ENCODE results near the gene MAP1S.
A peak's percentile ranks its signal among the peaks of the same experiment; 100 is the strongest.

Gene MAP1S

GRCh38 chr19:17718947-17719711 lies at the start of gene MAP1S:
TSS of gene MAP1S (plus strand) at chr19:17719480. CDS start at chr19:17719503, 23 bp downstream.
- peak within 1 kb of the TSS; percentile 76 for H3K4me3 ChIP-seq (ENCODE audit: insufficient read length, low read depth)
- H3K4me1 ChIP-seq (ENCODE audit: insufficient read depth, insufficient read length) = peaks cover 12% of the 10 kb centered on the region
- TF ChIP-seq YY1 (IDR thresholded peaks at IDR 0.05; ENCODE audit: insufficient read depth, insufficient read length) = peak; percentile 62
- no peak for TF ChIP-seq ZNF274 (IDR thresholded peaks at IDR 0.05; ENCODE audit: low read depth, low read length)
- DNase-seq (ENCODE audit: low read depth, low spot score) = peak; percentile 71
- peak within 1 kb of the TSS; percentile 87 for H3K9ac ChIP-seq (ENCODE audit: insufficient read length, low read depth)
- peaks cover 31% of the 10 kb centered on the region for H3K36me3 ChIP-seq (ENCODE audit: insufficient read depth, insufficient read length, low read length)
- H3K27me3 ChIP-seq (ENCODE audit: insufficient read depth, insufficient read length) = no peaks in the 10 kb centered on the region
- no peaks in the 10 kb centered on the region for H3K9me3 ChIP-seq (ENCODE audit: insufficient read depth, low read length)

GRCh38 chr19:17671906-17672305 lies 47.4 kb upstream of the MAP1S start:
- Histone ChIP-seq H3K36me3 (ENCODE audit: insufficient read depth, insufficient read length, low read length) (peaks cover 3% of the 10 kb centered on the region), H3K4me3 (ENCODE audit: insufficient read length, low read depth) (no peak overlapping the region), H3K4me1 (ENCODE audit: insufficient read depth, insufficient read length) (peaks cover 6% of the 10 kb centered on the region), H3K27me3 (ENCODE audit: insufficient read depth, insufficient read length) (no peaks in the 10 kb centered on the region), H3K9ac (ENCODE audit: insufficient read length, low read depth) (no peak overlapping the region), H3K9me3 (ENCODE audit: insufficient read depth, low read length) (no peaks in the 10 kb centered on the region)
- TF ChIP-seq YY1 (IDR thresholded peaks at IDR 0.05; ENCODE audit: insufficient read depth, insufficient read length) (no peak), SUZ12 (IDR thresholded peaks at IDR 0.05; ENCODE audit: extremely low read depth, insufficient read depth, insufficient read length) (no peak), ZNF274 (IDR thresholded peaks at IDR 0.05; ENCODE audit: low read depth, low read length) (no peak)
- DNase-seq (ENCODE audit: low read depth, low spot score) = peak; percentile 68

- Histone ChIP-seq H3K4me1 (ENCODE audit: insufficient read depth, insufficient read length) (peaks cover 10% of the 10 kb centered on the region), H3K9me3 (ENCODE audit: insufficient read depth, low read length) (no peaks in the 10 kb centered on the region), H3K27me3 (ENCODE audit: insufficient read depth, insufficient read length) (no peaks in the 10 kb centered on the region), H3K9ac (ENCODE audit: insufficient read length, low read depth) (peak overlapping the region; percentile 12), H3K36me3 (ENCODE audit: insufficient read depth, insufficient read length, low read length) (peaks cover 1% of the 10 kb centered on the region), H3K4me3 (ENCODE audit: insufficient read length, low read depth) (no peak overlapping the region)
- no peak for TF ChIP-seq SUZ12 (IDR thresholded peaks at IDR 0.05; ENCODE audit: extremely low read depth, insufficient read depth, insufficient read length)
- TF ChIP-seq ZNF274 (IDR thresholded peaks at IDR 0.05; ENCODE audit: low read depth, low read length) = no peak
- TF ChIP-seq YY1 (IDR thresholded peaks at IDR 0.05; ENCODE audit: insufficient read depth, insufficient read length) = no peak
- DNase-seq (ENCODE audit: low read depth, low spot score) = no peak
Observed at GRCh38 chr19:17673937-17674799, 45.1 kb upstream of the MAP1S start.

GRCh38 chr19:17676295-17676694 lies 43.0 kb upstream of the MAP1S start:
- Histone ChIP-seq H3K9me3 (ENCODE audit: insufficient read depth, low read length) (no peaks in the 10 kb centered on the region), H3K9ac (ENCODE audit: insufficient read length, low read depth) (peak overlapping the region; percentile 38), H3K36me3 (ENCODE audit: insufficient read depth, insufficient read length, low read length) (no peaks in the 10 kb centered on the region), H3K27me3 (ENCODE audit: insufficient read depth, insufficient read length) (no peaks in the 10 kb centered on the region), H3K4me3 (ENCODE audit: insufficient read length, low read depth) (no peak overlapping the region), H3K4me1 (ENCODE audit: insufficient read depth, insufficient read length) (peaks cover 20% of the 10 kb centered on the region)
- TF ChIP-seq YY1 (IDR thresholded peaks at IDR 0.05; ENCODE audit: insufficient read depth, insufficient read length) (no peak), ZNF274 (IDR thresholded peaks at IDR 0.05; ENCODE audit: low read depth, low read length) (no peak), SUZ12 (IDR thresholded peaks at IDR 0.05; ENCODE audit: extremely low read depth, insufficient read depth, insufficient read length) (no peak)
- no peak for DNase-seq (ENCODE audit: low read depth, low spot score)

GRCh38 chr19:17677002-17677401 lies 42.3 kb upstream of the MAP1S start:
- no peaks in the 10 kb centered on the region for H3K36me3 ChIP-seq (ENCODE audit: insufficient read depth, insufficient read length, low read length)

GRCh38 chr19:17678836-17679235 lies 40.4 kb upstream of the MAP1S start:
- Histone ChIP-seq H3K9ac (ENCODE audit: insufficient read length, low read depth) (no peak overlapping the region), H3K27me3 (ENCODE audit: insufficient read depth, insufficient read length) (no peaks in the 10 kb centered on the region), H3K9me3 (ENCODE audit: insufficient read depth, low read length) (no peaks in the 10 kb centered on the region), H3K4me1 (ENCODE audit: insufficient read depth, insufficient read length) (peaks cover 21% of the 10 kb centered on the region), H3K36me3 (ENCODE audit: insufficient read depth, insufficient read length, low read length) (no peaks in the 10 kb centered on the region), H3K4me3 (ENCODE audit: insufficient read length, low read depth) (no peak overlapping the region)
- DNase-seq (ENCODE audit: low read depth, low spot score) = no peak
- TF ChIP-seq SUZ12 (IDR thresholded peaks at IDR 0.05; ENCODE audit: extremely low read depth, insufficient read depth, insufficient read length) = no peak
- no peak for TF ChIP-seq YY1 (IDR thresholded peaks at IDR 0.05; ENCODE audit: insufficient read depth, insufficient read length)
- TF ChIP-seq ZNF274 (IDR thresholded peaks at IDR 0.05; ENCODE audit: low read depth, low read length) = no peak

More at GRCh38 chr19:17677002-17677401, 42.3 kb upstream of the MAP1S start:
- H3K4me3 ChIP-seq (ENCODE audit: insufficient read length, low read depth) = no peak overlapping the region
- no peaks in the 10 kb centered on the region for H3K27me3 ChIP-seq (ENCODE audit: insufficient read depth, insufficient read length)
- H3K9me3 ChIP-seq (ENCODE audit: insufficient read depth, low read length) = no peaks in the 10 kb centered on the region
- DNase-seq (ENCODE audit: low read depth, low spot score) = no peak
- H3K9ac ChIP-seq (ENCODE audit: insufficient read length, low read depth) = no peak overlapping the region
- H3K4me1 ChIP-seq (ENCODE audit: insufficient read depth, insufficient read length) = peaks cover 23% of the 10 kb centered on the region
- no peak for TF ChIP-seq SUZ12 (IDR thresholded peaks at IDR 0.05; ENCODE audit: extremely low read depth, insufficient read depth, insufficient read length)
